GM19397 (cell line): ENCODE data around the gene PLA2G15.
"Not testable (repeated sequence)": the region's sequence is repeated elsewhere in the genome, so short reads cannot be mapped to it uniquely, and the experiment has no call there.

ENCODE experiments used
- ATAC-seq: cut with Tn5 transposase; IDR thresholded peaks from one replicate; pipeline ENCODE4 v1.9.1; 2021; ENCODE audit warnings: mild to moderate bottlenecking, moderate library complexity; ENCODE audit not compliant: unreplicated experiment

The PLA2G15 gene

GRCh38 chr16:68273896-68274295 lies 28.7 kb downstream of the PLA2G15 start:
- no peak for ATAC-seq

GRCh38 chr16:68274441-68274840 lies 29.3 kb downstream of the PLA2G15 start:
- ATAC-seq, result no peak

GRCh38 chr16:68275611-68276191 lies 30.5 kb downstream of the PLA2G15 start:
- peak; percentile 59 for ATAC-seq

- ATAC-seq, result no peak
These were observed 31.1 kb downstream of the PLA2G15 start for GRCh38 chr16:68276223-68276622.

GRCh38 chr16:68279726-68280558 lies 34.8 kb downstream of the PLA2G15 start:
- ATAC-seq, result no peak

- ATAC-seq, result no peak
These were observed 36.3 kb downstream of the PLA2G15 start for GRCh38 chr16:68281368-68282063.

GRCh38 chr16:68282064-68282452 lies 36.9 kb downstream of the PLA2G15 start:
- no peak for ATAC-seq

- ATAC-seq, result no peak
These were observed 38.2 kb downstream of the PLA2G15 start for GRCh38 chr16:68283346-68283745.

- ATAC-seq, result no peak
These were observed 38.8 kb downstream of the PLA2G15 start for GRCh38 chr16:68283801-68284598.

- ATAC-seq, result no peak
These were observed 39.7 kb downstream of the PLA2G15 start for GRCh38 chr16:68284847-68285246.

- no peak for ATAC-seq
These were observed 40.5 kb downstream of the PLA2G15 start for GRCh38 chr16:68285683-68286082.

GRCh38 chr16:68286153-68287074 lies 41.2 kb downstream of the PLA2G15 start:
- ATAC-seq, result no peak

- ATAC-seq, result no peak
These were observed 42.4 kb downstream of the PLA2G15 start for GRCh38 chr16:68287276-68288251.

- no peak for ATAC-seq
These were observed 43.1 kb downstream of the PLA2G15 start for GRCh38 chr16:68288252-68288650.

- not testable (repeated sequence) for ATAC-seq
These were observed 43.6 kb downstream of the PLA2G15 start for GRCh38 chr16:68288796-68289195.

- ATAC-seq, result peak; percentile 5
These were observed 44.0 kb downstream of the PLA2G15 start for GRCh38 chr16:68289202-68289601.

GRCh38 chr16:68289621-68290329 lies 44.6 kb downstream of the PLA2G15 start:
- peak; percentile 85 for ATAC-seq

- no peak for ATAC-seq
These were observed 45.3 kb downstream of the PLA2G15 start for GRCh38 chr16:68290450-68290849.
